RWPE1 (cell line): ENCODE measurements around the gene NPC1.

ENCODE experiments used
- CTCF ChIA-PET: fragments of 350-600 bp; sonication (Branson Sonifier 250); formaldehyde crosslinking; extraction: SDS; loops from one replicate; lab custom pipeline; 2021; lab: Yijun Ruan, JAX
- POLR2A ChIA-PET: fragments of 400-600 bp; formaldehyde crosslinking; extraction: SDS; loops from one replicate; lab custom pipeline; 2020; ENCODE audit warnings: antibody characterized with exemption; ENCODE audit not compliant: low non-redundant PET; lab: Yijun Ruan, JAX
- DNase-seq: peaks from one replicate; pipeline ENCODE4 v3.0.0; 2012; ENCODE audit warnings: low spot score
- H3K27ac ChIP-seq: fragments of 450-650 bp; 2 replicates; pipeline ENCODE4 v1.5.1; 2017
- TF ChIP-seq, protein P1 (sequence below): fragments of 450-650 bp; conservative IDR thresholded peaks from 2 replicates; pipeline ENCODE4 v1.5.1; 2017; ENCODE audit warnings: low read depth, mild to moderate bottlenecking

Gene NPC1

DNA sequence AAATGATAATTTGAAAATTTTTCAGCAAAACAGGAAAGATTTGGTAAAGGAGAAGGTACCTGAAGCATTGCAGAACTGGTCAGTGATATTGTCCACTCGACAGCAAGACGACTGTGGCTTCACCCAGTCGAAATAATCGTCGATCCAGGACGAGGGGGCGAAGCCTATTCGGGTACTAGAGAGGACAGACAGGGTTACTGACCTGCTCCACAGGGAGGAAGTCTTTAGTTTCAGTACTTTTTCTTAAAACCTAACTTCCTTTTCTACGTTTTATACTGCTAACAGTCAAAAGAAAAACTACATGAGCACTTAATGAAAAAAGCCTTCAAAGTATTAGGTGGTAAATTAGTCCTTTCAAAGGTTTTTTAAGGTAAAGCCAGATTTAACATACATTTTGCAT is 47.0 kb downstream of the NPC1 start:
- TF ChIP-seq, protein P1, sequence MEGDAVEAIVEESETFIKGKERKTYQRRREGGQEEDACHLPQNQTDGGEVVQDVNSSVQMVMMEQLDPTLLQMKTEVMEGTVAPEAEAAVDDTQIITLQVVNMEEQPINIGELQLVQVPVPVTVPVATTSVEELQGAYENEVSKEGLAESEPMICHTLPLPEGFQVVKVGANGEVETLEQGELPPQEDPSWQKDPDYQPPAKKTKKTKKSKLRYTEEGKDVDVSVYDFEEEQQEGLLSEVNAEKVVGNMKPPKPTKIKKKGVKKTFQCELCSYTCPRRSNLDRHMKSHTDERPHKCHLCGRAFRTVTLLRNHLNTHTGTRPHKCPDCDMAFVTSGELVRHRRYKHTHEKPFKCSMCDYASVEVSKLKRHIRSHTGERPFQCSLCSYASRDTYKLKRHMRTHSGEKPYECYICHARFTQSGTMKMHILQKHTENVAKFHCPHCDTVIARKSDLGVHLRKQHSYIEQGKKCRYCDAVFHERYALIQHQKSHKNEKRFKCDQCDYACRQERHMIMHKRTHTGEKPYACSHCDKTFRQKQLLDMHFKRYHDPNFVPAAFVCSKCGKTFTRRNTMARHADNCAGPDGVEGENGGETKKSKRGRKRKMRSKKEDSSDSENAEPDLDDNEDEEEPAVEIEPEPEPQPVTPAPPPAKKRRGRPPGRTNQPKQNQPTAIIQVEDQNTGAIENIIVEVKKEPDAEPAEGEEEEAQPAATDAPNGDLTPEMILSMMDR, result no peak
- ChIA-PET POLR2A (no interaction called here), CTCF (no interaction called here)
- H3K27ac ChIP-seq, result no peak overlapping the region
- DNase-seq, result no peak

DNA sequence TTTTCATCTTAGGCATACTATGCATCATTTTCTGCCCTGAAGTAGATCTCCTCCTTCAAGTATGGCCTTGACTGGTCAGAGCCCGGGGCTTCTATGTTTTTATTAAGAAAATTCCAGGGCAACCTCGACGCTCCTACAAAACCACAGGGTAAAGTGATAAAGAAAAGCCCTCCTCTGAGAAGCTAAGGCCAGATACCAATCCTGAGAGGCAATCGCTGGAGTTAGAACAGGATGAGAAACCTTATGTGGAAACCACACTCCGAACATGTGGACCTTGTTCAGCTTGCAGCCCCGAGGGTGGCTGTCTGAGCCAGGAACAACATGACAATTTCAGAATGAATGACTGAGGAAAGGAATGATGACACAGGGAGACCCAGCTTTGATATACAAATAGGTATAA is 47.4 kb downstream of the NPC1 start:
- TF ChIP-seq, protein P1, result no peak
- no peak overlapping the region for H3K27ac ChIP-seq
- DNase-seq, result no peak
- CTCF ChIA-PET, result no interaction called here
- POLR2A ChIA-PET, result no interaction called here

DNA sequence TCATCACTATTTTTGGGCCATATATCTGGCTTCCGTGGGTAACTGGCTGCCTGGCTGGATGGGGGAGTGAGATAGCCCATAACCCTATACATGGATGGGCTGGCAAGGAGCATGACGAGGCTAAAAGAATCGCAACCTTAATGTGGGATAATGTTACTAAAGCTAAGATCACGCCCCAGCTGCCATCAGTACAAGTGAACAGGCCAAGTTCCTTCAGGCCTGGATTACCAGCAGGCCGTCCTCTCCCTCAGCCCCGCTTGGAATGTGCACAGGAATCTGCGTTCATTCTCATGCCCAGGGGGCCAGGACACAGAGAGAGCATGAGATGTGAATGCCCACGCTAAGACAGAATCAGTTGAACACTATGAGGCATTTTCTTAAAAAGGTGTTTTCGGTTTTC is 48.3 kb downstream of the NPC1 start:
- TF ChIP-seq, protein P1, result no peak
- CTCF ChIA-PET, result no interaction called here
- H3K27ac ChIP-seq, result no peak overlapping the region
- POLR2A ChIA-PET, result no interaction called here
- DNase-seq, result no peak

DNA sequence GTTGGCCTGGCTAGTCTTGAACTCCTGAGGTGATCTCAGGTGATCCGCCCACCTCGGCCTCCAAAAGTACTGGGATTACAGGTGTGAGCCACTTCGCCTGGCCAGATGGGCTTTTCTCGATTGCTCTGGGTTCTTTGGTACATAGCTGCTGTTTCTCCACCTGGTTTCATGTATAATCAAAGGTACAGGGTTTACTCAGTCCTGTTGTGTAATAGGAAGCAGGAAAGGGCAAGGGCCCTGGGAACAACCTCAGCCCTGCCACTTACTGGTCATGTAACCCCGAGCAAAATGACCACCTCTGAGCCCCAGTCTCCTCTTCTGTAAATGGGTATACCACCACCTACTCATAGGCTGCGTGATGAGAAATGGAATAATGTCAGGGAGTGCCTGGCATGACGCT is 49.0 kb downstream of the NPC1 start:
- ChIA-PET POLR2A (no interaction called here), CTCF (no interaction called here)
- TF ChIP-seq, protein P1, result no peak
- no peak for DNase-seq
- no peak overlapping the region for H3K27ac ChIP-seq

DNA sequence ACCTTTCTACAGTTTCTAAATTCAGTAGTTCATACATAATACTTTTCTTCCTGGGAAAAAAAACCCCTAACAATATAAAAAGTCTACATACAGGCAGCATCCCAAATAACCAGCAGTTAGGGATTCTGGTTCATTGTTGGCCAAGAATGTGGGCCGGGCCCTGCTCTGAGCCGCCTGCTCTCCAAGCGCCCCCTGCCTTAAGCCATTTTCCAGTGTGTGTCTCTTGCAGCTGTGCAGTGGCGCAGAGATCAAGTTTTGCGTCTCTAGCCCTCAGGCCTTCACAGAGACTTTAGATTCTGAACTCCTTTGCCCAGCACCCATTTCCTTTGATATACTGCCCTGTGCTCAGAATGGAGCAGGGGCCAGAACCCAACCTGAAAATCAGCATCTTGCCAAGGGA is 50.1 kb downstream of the NPC1 start:
- TF ChIP-seq, protein P1, result no peak
- DNase-seq, result no peak
- H3K27ac ChIP-seq, result no peak overlapping the region
- ChIA-PET POLR2A (no interaction called here), CTCF (no interaction called here)

DNA sequence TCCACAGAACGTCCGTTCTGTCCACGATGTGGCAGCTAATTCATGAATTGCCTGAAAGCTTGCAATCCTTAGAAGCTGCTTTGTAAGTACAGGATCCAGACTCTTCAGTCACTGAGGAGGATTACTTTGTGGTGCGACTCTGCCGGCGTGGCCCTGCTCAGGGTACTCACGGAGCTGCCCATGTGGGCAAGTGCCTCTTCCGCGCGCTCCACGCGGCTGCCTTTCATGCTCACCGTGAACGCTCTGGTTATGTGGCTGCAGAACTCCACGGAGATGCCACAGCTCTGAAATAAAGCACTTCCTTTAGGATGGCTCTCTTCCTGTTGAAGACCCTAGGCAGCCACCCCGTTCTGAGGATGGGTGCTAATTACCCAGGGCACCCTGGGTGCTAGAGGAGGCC is 52.0 kb downstream of the NPC1 start:
- CTCF ChIA-PET, result interaction anchor here (0.6 kb wide), 1 partner anchor 153 kb away, joined by 3 read pairs; no protein-coding TSS in a partner anchor
- TF ChIP-seq, protein P1, result no peak
- DNase-seq, result no peak
- no peak overlapping the region for H3K27ac ChIP-seq
- POLR2A ChIA-PET, result no interaction called here

DNA sequence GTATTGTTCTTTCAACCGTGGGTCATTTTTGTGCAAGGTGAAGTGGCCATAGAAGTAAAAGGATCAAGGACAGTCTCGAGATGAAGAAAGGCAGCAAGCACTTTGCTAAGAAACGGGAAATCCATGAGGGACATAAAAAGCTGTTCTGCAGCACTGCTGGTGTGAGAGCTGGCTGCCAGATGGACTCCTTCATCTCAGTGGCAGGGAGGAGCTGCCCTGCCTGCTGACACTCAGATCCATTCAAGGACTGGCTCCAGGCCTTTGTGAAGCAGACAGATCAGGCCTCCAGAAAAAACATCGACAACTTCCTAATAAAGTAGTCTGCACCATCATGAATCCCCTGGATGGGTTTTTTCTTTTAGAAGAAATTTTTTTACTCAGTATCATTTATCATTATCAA is 53.5 kb downstream of the NPC1 start:
- POLR2A ChIA-PET, result no interaction called here
- no peak for DNase-seq
- CTCF ChIA-PET, result no interaction called here
- no peak overlapping the region for H3K27ac ChIP-seq
- TF ChIP-seq, protein P1, result no peak
